ENCODE data around the gene QPRT. TPM values are rescaled to one million over a fixed set of nuclear protein-coding genes. Genes with fewer than 3 reads are reported as not detected.
"Not testable (repeated sequence)": the region's sequence is repeated elsewhere in the genome, so short reads cannot be mapped to it uniquely, and the experiment has no call there.

Gene QPRT
- total RNA-seq, 2 experiments from 2014 or later = 0.19 to 0.45 TPM

GRCh38 chr16:29653471-29653870, 25.5 kb upstream of the QPRT start:
- Mint-ChIP-seq H3K9me3 (no peaks in the 10 kb centered on the region), H3K36me3 (ENCODE audit: low read depth) (no peaks in the 10 kb centered on the region)

GRCh38 chr16:29653890-29654289, 25.1 kb upstream of the QPRT start:
- H3K27me3 Mint-ChIP-seq; H3K36me3 Mint-ChIP-seq (ENCODE audit: low read depth); H3K4me1 Mint-ChIP-seq (ENCODE audit: low read depth); H3K27me3 ChIP-seq (ENCODE audit: control insufficient read depth in 1 of 2, insufficient read depth in 2 of 2, low read length in 2 of 2); H3K4me3 Mint-ChIP-seq; H3K27ac ChIP-seq (ENCODE audit: low read depth in 1 of 2, low read length in 2 of 2); H3K4me3 ChIP-seq (ENCODE audit: low read length); intact Hi-C loops (cut with DNase I, micrococcal nuclease); POLR2A ChIA-PET; ATAC-seq (ENCODE audit: poor library complexity); DNase-seq; H3K9me3 ChIP-seq (ENCODE audit: control insufficient read depth in 1 of 2, insufficient read depth in 1 of 2, low read length in 2 of 2); CTCF ChIA-PET; H3K9me3 Mint-ChIP-seq; H3K36me3 ChIP-seq (ENCODE audit: insufficient read depth, low read length): not testable (repeated sequence)
- H3K27ac Mint-ChIP-seq = peak overlapping the region; percentile 27
- peaks cover 14% of the 10 kb centered on the region for H3K4me1 ChIP-seq (ENCODE audit: insufficient read depth, low read length)

More at GRCh38 chr16:29653471-29653870, 25.5 kb upstream of the QPRT start:
- Histone ChIP-seq H3K4me1 (ENCODE audit: insufficient read depth, low read length) (peaks cover 12% of the 10 kb centered on the region), H3K27ac (ENCODE audit: low read depth in 1 of 2, low read length in 2 of 2) (no peak overlapping the region), H3K9me3 (ENCODE audit: control insufficient read depth in 1 of 2, insufficient read depth in 1 of 2, low read length in 2 of 2) (no peaks in the 10 kb centered on the region), H3K27me3 (ENCODE audit: control insufficient read depth in 1 of 2, insufficient read depth in 2 of 2, low read length in 2 of 2) (no peaks in the 10 kb centered on the region), H3K36me3 (ENCODE audit: insufficient read depth, low read length) (no peaks in the 10 kb centered on the region), H3K4me3 (ENCODE audit: low read length) (no peak overlapping the region)
- ChIA-PET POLR2A (no interaction called here), CTCF (no interaction called here)
- Mint-ChIP-seq H3K27ac (peak overlapping the region; percentile 27), H3K4me1 (ENCODE audit: low read depth) (peaks cover 4% of the 10 kb centered on the region), H3K4me3 (no peak overlapping the region), H3K27me3 (no peaks in the 10 kb centered on the region)
- ATAC-seq (ENCODE audit: poor library complexity) (no peak), DNase-seq (peak in 2 of 14 experiments; percentile 58 to 65)
- no peak for TF ChIP-seq CTCF (IDR thresholded peaks at IDR 0.05)
- intact Hi-C loops (cut with DNase I, micrococcal nuclease) = no loop called here

GRCh38 chr16:29656688-29657523, 22.1 kb upstream of the QPRT start:
- H3K36me3 Mint-ChIP-seq (ENCODE audit: low read depth) = no peaks in the 10 kb centered on the region
- H3K27me3 Mint-ChIP-seq = no peaks in the 10 kb centered on the region
- H3K4me3 Mint-ChIP-seq = peak overlapping the region; percentile 4
- intact Hi-C loops (cut with DNase I, micrococcal nuclease) = no loop called here
- Histone ChIP-seq H3K4me1 (ENCODE audit: insufficient read depth, low read length) (peaks cover 30% of the 10 kb centered on the region), H3K4me3 (ENCODE audit: low read length) (no peak overlapping the region), H3K9me3 (ENCODE audit: control insufficient read depth in 1 of 2, insufficient read depth in 1 of 2, low read length in 2 of 2) (no peaks in the 10 kb centered on the region), H3K36me3 (ENCODE audit: insufficient read depth, low read length) (no peaks in the 10 kb centered on the region), H3K27ac (ENCODE audit: low read depth in 1 of 2, low read length in 2 of 2) (no peak overlapping the region), H3K27me3 (ENCODE audit: control insufficient read depth in 1 of 2, insufficient read depth in 2 of 2, low read length in 2 of 2) (no peaks in the 10 kb centered on the region)
- peak overlapping the region; percentile 71 for H3K27ac Mint-ChIP-seq
- ATAC-seq (ENCODE audit: poor library complexity) (no peak), DNase-seq (no peak)
- CTCF ChIA-PET = interaction anchor here (1.0 to 1.7 kb wide), 2 partner anchors 10 to 349 kb away, joined by 3 to 4 read pairs; no protein-coding TSS in a partner anchor
- H3K9me3 Mint-ChIP-seq = no peaks in the 10 kb centered on the region
- H3K4me1 Mint-ChIP-seq (ENCODE audit: low read depth) = peaks cover 17% of the 10 kb centered on the region
- TF ChIP-seq CTCF (IDR thresholded peaks at IDR 0.05) = no peak
- POLR2A ChIA-PET = interaction anchor here (0.6 to 1.7 kb wide), 2 partner anchors 10 to 13 kb away, joined by 3 to 5 read pairs; no protein-coding TSS in a partner anchor

Measured in CD4-positive, alpha-beta T cell (primary cell).